HFFc6 (cell line): ENCODE results near the gene PRKAG2. TPM values are rescaled to one million over a fixed set of nuclear protein-coding genes. Genes with fewer than 3 reads are reported as not detected.

Source experiments
- DNase-seq: peaks from one replicate; pipeline ENCODE4 v3.0.0-alpha.2; 2018
- H3K27ac Mint-ChIP-seq: 2 replicates; pipeline ENCODE4 v1.8.0; 2020; ENCODE audit warnings: mild to moderate bottlenecking, mixed read lengths
- H3K27me3 Mint-ChIP-seq: 2 replicates; pipeline ENCODE4 v1.8.0; 2021; ENCODE audit warnings: mild to moderate bottlenecking, moderate library complexity, mixed read lengths; ENCODE audit not compliant: insufficient read depth
- H3K36me3 Mint-ChIP-seq: 2 replicates; pipeline ENCODE4 v1.8.0; 2021; ENCODE audit warnings: low read depth, mixed read lengths
- H3K4me1 Mint-ChIP-seq: 2 replicates; pipeline ENCODE4 v1.8.0; 2020; ENCODE audit warnings: low read depth, mixed read lengths
- H3K4me3 Mint-ChIP-seq: 2 replicates; pipeline ENCODE4 v1.8.0; 2020; ENCODE audit warnings: mild to moderate bottlenecking, moderate library complexity, mixed read lengths
- H3K9me3 Mint-ChIP-seq: 2 replicates; pipeline ENCODE4 v1.8.0; 2020; ENCODE audit warnings: mild to moderate bottlenecking, mixed read lengths
- CTCF ChIP-seq: fragments of 200-600 bp; sonication (generic); IDR thresholded peaks from 2 replicates; pipeline ENCODE4 v1.5.0; 2021; ENCODE audit warnings: antibody characterized with exemption, mild to moderate bottlenecking
- total RNA-seq, 6 experiments: library from RNA; stranded (reverse); fragmentation: NEBNext Ultra II Directional; extraction: Animal tissue kit (Norgen Biotek cat#: 25700); gene quantifications; 2 replicates in 1 of 6; 3 replicates in 5 of 6; pipeline ENCODE4 v1.2.3, GENCODE V29; 2021

Gene PRKAG2
- total RNA-seq, 6 experiments from 2014 or later = 15.1 to 19.2 (median 18.4) TPM

GRCh38 chr7:151507806-151508205 is 369.1 kb downstream of the PRKAG2 start:
- Mint-ChIP-seq H3K27me3 (no peaks in the 10 kb centered on the region), H3K27ac (no peak overlapping the region), H3K9me3 (no peaks in the 10 kb centered on the region), H3K4me1 (peaks cover 72% of the 10 kb centered on the region), H3K36me3 (no peaks in the 10 kb centered on the region), H3K4me3 (no peak overlapping the region)
- DNase-seq = no peak
- TF ChIP-seq CTCF = no peak

GRCh38 chr7:151506901-151507382 is 370.0 kb downstream of the PRKAG2 start:
- DNase-seq = no peak
- no peak overlapping the region for H3K4me3 Mint-ChIP-seq
- no peaks in the 10 kb centered on the region for H3K27me3 Mint-ChIP-seq
- H3K27ac Mint-ChIP-seq = no peak overlapping the region
- H3K4me1 Mint-ChIP-seq = peaks cover 64% of the 10 kb centered on the region
- peak; percentile 48 for TF ChIP-seq CTCF
- no peaks in the 10 kb centered on the region for H3K36me3 Mint-ChIP-seq
- no peaks in the 10 kb centered on the region for H3K9me3 Mint-ChIP-seq

Other genes starting within 250 kb of the PRKAG2 start
- gene GALNTL5, start 79.3 kb upstream of the PRKAG2 start, total RNA-seq = not detected
- gene GALNT11, start 148.6 kb upstream of the PRKAG2 start, total RNA-seq = 10 to 100 TPM; 21.8 to 27.7 (median 23.6) TPM